KMS-11 (cell line): ENCODE data around the gene EXOC6B.

ENCODE experiments used
- H2AFZ ChIP-seq: fragments of 200-600 bp; sonication (generic); 2 replicates; pipeline ENCODE4 v1.6.1; 2016; ENCODE audit warnings: antibody characterized with exemption, mixed run types, low read depth
- H3K27ac ChIP-seq: fragments of 200-600 bp; sonication (generic); 2 replicates; pipeline ENCODE4 v1.6.1; 2016; ENCODE audit warnings: mild to moderate bottlenecking, mixed run types
- H3K27me3 ChIP-seq: fragments of 200-600 bp; sonication (generic); 2 replicates; pipeline ENCODE4 v1.6.1; 2017; ENCODE audit warnings: mild to moderate bottlenecking, low read depth, mixed run types, moderate library complexity; ENCODE audit not compliant: insufficient read depth
- H3K36me3 ChIP-seq: fragments of 200-600 bp; sonication (generic); 2 replicates; pipeline ENCODE4 v1.6.1; 2017; ENCODE audit warnings: mild to moderate bottlenecking, mixed run types; ENCODE audit not compliant: insufficient read depth
- H3K4me1 ChIP-seq: fragments of 200-600 bp; sonication (generic); 2 replicates; pipeline ENCODE4 v1.6.1; 2016; ENCODE audit warnings: mild to moderate bottlenecking, low read depth, mixed run types; ENCODE audit not compliant: poor library complexity, severe bottlenecking
- H3K4me2 ChIP-seq: fragments of 200-600 bp; sonication (generic); 2 replicates; pipeline ENCODE4 v1.7.0; 2016; ENCODE audit warnings: mild to moderate bottlenecking, mixed run types
- H3K4me3 ChIP-seq: fragments of 200-600 bp; sonication (generic); IDR thresholded peaks from 2 replicates; pipeline ENCODE4 v1.6.1; 2017; ENCODE audit warnings: low read depth, low read length, mixed read lengths; ENCODE audit not compliant: insufficient read depth
- H3K79me2 ChIP-seq: fragments of 200-600 bp; sonication (generic); 2 replicates; pipeline ENCODE4 v1.6.1; 2016; ENCODE audit warnings: low read depth, mixed run types; ENCODE audit not compliant: insufficient read depth
- H3K9ac ChIP-seq: fragments of 200-600 bp; sonication (generic); 2 replicates; pipeline ENCODE4 v1.6.1; 2016; ENCODE audit warnings: mild to moderate bottlenecking, mixed run types
- H4K20me1 ChIP-seq: fragments of 200-600 bp; sonication (generic); 2 replicates; pipeline ENCODE4 v1.6.1; 2016; ENCODE audit warnings: mild to moderate bottlenecking, mixed run types; ENCODE audit not compliant: insufficient read depth
- CTCF ChIP-seq: fragments of 200-600 bp; sonication (generic); conservative IDR thresholded peaks from 2 replicates; pipeline ENCODE4 v1.6.1; 2017; ENCODE audit warnings: low read depth, mild to moderate bottlenecking, antibody characterized with exemption, low read length, moderate library complexity, mixed read lengths

Gene EXOC6B

GRCh38 chr2:72757177-72757775 lies 68.6 kb downstream of the EXOC6B start:
- no peak overlapping the region for H3K9ac ChIP-seq
- no peaks in the 10 kb centered on the region for H3K27me3 ChIP-seq
- H3K79me2 ChIP-seq, result no peaks in the 10 kb centered on the region
- no peak overlapping the region for H2AFZ ChIP-seq
- no peak overlapping the region for H3K27ac ChIP-seq
- H4K20me1 ChIP-seq, result no peaks in the 10 kb centered on the region
- no peaks in the 10 kb centered on the region for H3K36me3 ChIP-seq
- H3K4me3 ChIP-seq, result no peak overlapping the region
- TF ChIP-seq CTCF, result no peak
- no peaks in the 10 kb centered on the region for H3K4me1 ChIP-seq
- no peak overlapping the region for H3K4me2 ChIP-seq

- H3K79me2 ChIP-seq, result no peaks in the 10 kb centered on the region
- TF ChIP-seq CTCF, result no peak
- no peak overlapping the region for H3K9ac ChIP-seq
- H4K20me1 ChIP-seq, result no peaks in the 10 kb centered on the region
- no peak overlapping the region for H3K27ac ChIP-seq
- H3K4me1 ChIP-seq, result no peaks in the 10 kb centered on the region
- no peaks in the 10 kb centered on the region for H3K27me3 ChIP-seq
- no peak overlapping the region for H3K4me2 ChIP-seq
- H2AFZ ChIP-seq, result no peak overlapping the region
- no peak overlapping the region for H3K4me3 ChIP-seq
- no peaks in the 10 kb centered on the region for H3K36me3 ChIP-seq
Measured at GRCh38 chr2:72755647-72756423, 70.0 kb downstream of the EXOC6B start.

GRCh38 chr2:72754628-72755320 lies 71.1 kb downstream of the EXOC6B start:
- TF ChIP-seq CTCF, result no peak
- Histone ChIP-seq H4K20me1 (no peaks in the 10 kb centered on the region), H3K4me3 (no peak overlapping the region), H3K4me1 (no peaks in the 10 kb centered on the region), H3K4me2 (no peak overlapping the region), H2AFZ (no peak overlapping the region), H3K27ac (no peak overlapping the region), H3K79me2 (no peaks in the 10 kb centered on the region), H3K36me3 (no peaks in the 10 kb centered on the region), H3K27me3 (no peaks in the 10 kb centered on the region), H3K9ac (no peak overlapping the region)

GRCh38 chr2:72750977-72751639 lies 74.7 kb downstream of the EXOC6B start:
- TF ChIP-seq CTCF, result no peak
- Histone ChIP-seq H3K79me2 (no peaks in the 10 kb centered on the region), H2AFZ (no peak overlapping the region), H3K36me3 (no peaks in the 10 kb centered on the region), H3K4me1 (no peaks in the 10 kb centered on the region), H3K4me2 (no peak overlapping the region), H3K27ac (no peak overlapping the region), H3K9ac (no peak overlapping the region), H3K4me3 (no peak overlapping the region), H4K20me1 (no peaks in the 10 kb centered on the region), H3K27me3 (no peaks in the 10 kb centered on the region)
